ENCODE measurements around the gene NRG3. TPM values are rescaled to one million over a fixed set of nuclear protein-coding genes. Genes with fewer than 3 reads are reported as not detected.

Gene NRG3
- total and polyA plus RNA-seq, 3 experiments from 2014 or later, result not detected

GRCh38 chr10:81886939-81887338 lies 11.9 kb downstream of the NRG3 start:
- POLR2A ChIA-PET, result no interaction called here
- Histone ChIP-seq H3K36me3 (ENCODE audit: insufficient read depth, low read length) (no peaks in the 10 kb centered on the region), H3K27me3 (ENCODE audit: insufficient read depth, low read length, poor library complexity, severe bottlenecking) (no peaks in the 10 kb centered on the region), H3K9me3 (ENCODE audit: low read length) (no peaks in the 10 kb centered on the region), H3K4me3 (ENCODE audit: low read length) (no peak overlapping the region), H3K4me1 (ENCODE audit: insufficient read depth, low read length) (no peaks in the 10 kb centered on the region), H3K27ac (ENCODE audit: low read depth, low read length) (no peak overlapping the region)
- Mint-ChIP-seq H3K9me3 (peaks cover 0 to 6% (median 2%) of the 10 kb centered on the region in 5 donors), H3K27ac (no peak overlapping the region), H3K4me1 (no peaks in the 10 kb centered on the region), H3K36me3 (no peaks in the 10 kb centered on the region), H3K4me3 (no peak overlapping the region), H3K27me3 (no peaks in the 10 kb centered on the region)
- CTCF ChIA-PET, result no interaction called here
- DNase-seq, result no peak

DNA sequence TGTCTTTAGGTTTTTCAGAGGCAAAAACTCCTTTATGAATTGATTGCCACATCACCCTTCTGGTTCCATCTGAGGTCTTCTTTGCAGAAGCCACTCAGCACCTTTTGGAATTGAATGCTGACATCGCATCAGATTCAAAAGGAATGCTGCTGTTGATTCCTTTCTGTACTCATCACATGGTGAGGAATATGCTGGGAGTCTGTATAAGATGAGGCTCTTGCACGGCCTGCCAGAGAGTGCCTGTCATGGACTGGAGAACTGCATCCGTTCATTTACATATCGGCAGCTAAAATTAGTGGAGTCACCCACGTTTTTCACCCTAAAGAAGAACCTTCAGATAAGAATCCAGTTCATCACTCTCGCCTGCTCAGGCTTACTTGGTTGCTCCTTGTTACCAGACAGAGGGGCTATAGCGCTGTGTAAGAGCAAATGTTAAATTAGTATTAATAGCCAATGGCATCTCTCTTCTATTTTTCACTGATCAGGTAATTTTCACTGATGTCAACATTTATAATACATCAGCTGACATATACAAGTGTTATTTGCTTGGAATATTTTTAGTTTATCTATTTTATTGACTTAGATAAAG lies 14.3 kb downstream of the NRG3 start:
- Mint-ChIP-seq H3K36me3 (no peaks in the 10 kb centered on the region), H3K27ac (no peak overlapping the region), H3K4me3 (no peak overlapping the region), H3K4me1 (no peaks in the 10 kb centered on the region), H3K27me3 (no peaks in the 10 kb centered on the region), H3K9me3 (peaks cover 0 to 6% (median 3%) of the 10 kb centered on the region in 5 donors)
- Histone ChIP-seq H3K36me3 (ENCODE audit: insufficient read depth, low read length) (no peaks in the 10 kb centered on the region), H3K4me1 (ENCODE audit: insufficient read depth, low read length) (no peaks in the 10 kb centered on the region), H3K9me3 (ENCODE audit: low read length) (no peaks in the 10 kb centered on the region), H3K27me3 (ENCODE audit: insufficient read depth, low read length, poor library complexity, severe bottlenecking) (no peaks in the 10 kb centered on the region), H3K4me3 (ENCODE audit: low read length) (no peak overlapping the region), H3K27ac (ENCODE audit: low read depth, low read length) (no peak overlapping the region)
- ChIA-PET CTCF (no interaction called here), POLR2A (no interaction called here)
- DNase-seq, result no peak

GRCh38 chr10:81894616-81895015 lies 19.6 kb downstream of the NRG3 start:
- no peak overlapping the region for H3K4me3 Mint-ChIP-seq
- no peaks in the 10 kb centered on the region for H3K36me3 Mint-ChIP-seq
- Histone ChIP-seq H3K4me1 (ENCODE audit: insufficient read depth, low read length) (no peaks in the 10 kb centered on the region), H3K27ac (ENCODE audit: low read depth, low read length) (no peak overlapping the region), H3K4me3 (ENCODE audit: low read length) (no peak overlapping the region), H3K27me3 (ENCODE audit: insufficient read depth, low read length, poor library complexity, severe bottlenecking) (no peaks in the 10 kb centered on the region), H3K36me3 (ENCODE audit: insufficient read depth, low read length) (no peaks in the 10 kb centered on the region), H3K9me3 (ENCODE audit: low read length) (no peaks in the 10 kb centered on the region)
- no peaks in the 10 kb centered on the region for H3K4me1 Mint-ChIP-seq
- H3K9me3 Mint-ChIP-seq, result peaks cover 2 to 8% (median 3%) of the 10 kb centered on the region in 5 donors
- no peak overlapping the region for H3K27ac Mint-ChIP-seq
- ChIA-PET CTCF (no interaction called here), POLR2A (no interaction called here)
- DNase-seq, result no peak
- no peaks in the 10 kb centered on the region for H3K27me3 Mint-ChIP-seq

- Mint-ChIP-seq H3K27me3 (no peaks in the 10 kb centered on the region), H3K36me3 (no peaks in the 10 kb centered on the region), H3K4me3 (no peak overlapping the region), H3K27ac (no peak overlapping the region), H3K9me3 (peaks cover under 1 to 8% (median 5%) of the 10 kb centered on the region in 5 donors), H3K4me1 (no peaks in the 10 kb centered on the region)
- Histone ChIP-seq H3K4me3 (ENCODE audit: low read length) (no peak overlapping the region), H3K36me3 (ENCODE audit: insufficient read depth, low read length) (no peaks in the 10 kb centered on the region), H3K4me1 (ENCODE audit: insufficient read depth, low read length) (no peaks in the 10 kb centered on the region), H3K27me3 (ENCODE audit: insufficient read depth, low read length, poor library complexity, severe bottlenecking) (no peaks in the 10 kb centered on the region), H3K9me3 (ENCODE audit: low read length) (no peaks in the 10 kb centered on the region), H3K27ac (ENCODE audit: low read depth, low read length) (no peak overlapping the region)
- POLR2A ChIA-PET, result no interaction called here
- CTCF ChIA-PET, result no interaction called here
- DNase-seq, result no peak
Measured at GRCh38 chr10:81898518-81898917, 23.5 kb downstream of the NRG3 start.

- ChIA-PET CTCF (no interaction called here), POLR2A (no interaction called here)
- DNase-seq, result no peak
- no peak overlapping the region for H3K27ac ChIP-seq (ENCODE audit: low read depth, low read length)
- no peaks in the 10 kb centered on the region for H3K36me3 ChIP-seq (ENCODE audit: insufficient read depth, low read length)
- H3K4me3 ChIP-seq (ENCODE audit: low read length), result no peak overlapping the region
- no peaks in the 10 kb centered on the region for H3K27me3 ChIP-seq (ENCODE audit: insufficient read depth, low read length, poor library complexity, severe bottlenecking)
- H3K4me3 Mint-ChIP-seq, result no peak overlapping the region
- H3K27me3 Mint-ChIP-seq, result no peaks in the 10 kb centered on the region
- H3K36me3 Mint-ChIP-seq, result no peaks in the 10 kb centered on the region
- peaks cover 0 to 9% (median 2%) of the 10 kb centered on the region in 5 donors for H3K9me3 Mint-ChIP-seq
- no peak overlapping the region for H3K27ac Mint-ChIP-seq
- H3K9me3 ChIP-seq (ENCODE audit: low read length), result no peaks in the 10 kb centered on the region
- H3K4me1 Mint-ChIP-seq, result no peaks in the 10 kb centered on the region
- no peaks in the 10 kb centered on the region for H3K4me1 ChIP-seq (ENCODE audit: insufficient read depth, low read length)
Measured at GRCh38 chr10:81900989-81901388, 26.0 kb downstream of the NRG3 start.

- no peaks in the 10 kb centered on the region for H3K27me3 ChIP-seq (ENCODE audit: insufficient read depth, low read length, poor library complexity, severe bottlenecking)
- POLR2A ChIA-PET, result no interaction called here
- Mint-ChIP-seq H3K9me3 (peaks cover 0 to 10% (median 3%) of the 10 kb centered on the region in 5 donors), H3K27me3 (no peaks in the 10 kb centered on the region), H3K4me1 (no peaks in the 10 kb centered on the region), H3K36me3 (no peaks in the 10 kb centered on the region), H3K4me3 (no peak overlapping the region), H3K27ac (no peak overlapping the region)
- no peaks in the 10 kb centered on the region for H3K9me3 ChIP-seq (ENCODE audit: low read length)
- no peak overlapping the region for H3K4me3 ChIP-seq (ENCODE audit: low read length)
- CTCF ChIA-PET, result no interaction called here
- no peaks in the 10 kb centered on the region for H3K36me3 ChIP-seq (ENCODE audit: insufficient read depth, low read length)
- H3K27ac ChIP-seq (ENCODE audit: low read depth, low read length), result no peak overlapping the region
- H3K4me1 ChIP-seq (ENCODE audit: insufficient read depth, low read length), result no peaks in the 10 kb centered on the region
- DNase-seq, result no peak
Measured at GRCh38 chr10:81903472-81903871, 28.5 kb downstream of the NRG3 start.

DNA sequence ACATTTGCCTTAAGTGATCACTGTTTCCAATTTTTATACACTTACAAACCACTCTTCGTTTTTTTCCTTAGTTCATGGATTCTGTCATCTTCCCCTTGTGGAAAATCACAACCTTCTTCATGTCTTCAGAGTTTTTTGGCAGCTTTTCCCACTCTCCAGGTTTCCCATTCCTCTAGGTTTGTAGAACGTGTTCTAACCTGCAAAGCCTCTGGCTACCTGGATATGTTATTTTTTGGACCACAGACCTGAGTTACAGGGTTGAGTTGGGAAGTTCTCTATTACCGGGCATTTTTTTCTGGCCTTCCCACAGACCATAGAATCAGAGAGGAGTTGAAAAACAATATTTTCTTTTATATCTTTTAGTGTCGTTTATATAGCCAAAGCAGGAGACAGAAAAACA lies 30.2 kb downstream of the NRG3 start:
- no peak overlapping the region for H3K4me3 ChIP-seq (ENCODE audit: low read length)
- CTCF ChIA-PET, result no interaction called here
- H3K9me3 Mint-ChIP-seq, result peaks cover 0 to 14% (median 3%) of the 10 kb centered on the region in 5 donors

GRCh38 chr10:81909453-81909852 lies 34.5 kb downstream of the NRG3 start:
- Histone ChIP-seq H3K4me3 (ENCODE audit: low read length) (no peak overlapping the region), H3K9me3 (ENCODE audit: low read length) (no peaks in the 10 kb centered on the region), H3K27me3 (ENCODE audit: insufficient read depth, low read length, poor library complexity, severe bottlenecking) (no peaks in the 10 kb centered on the region), H3K27ac (ENCODE audit: low read depth, low read length) (no peak overlapping the region), H3K4me1 (ENCODE audit: insufficient read depth, low read length) (no peaks in the 10 kb centered on the region), H3K36me3 (ENCODE audit: insufficient read depth, low read length) (no peaks in the 10 kb centered on the region)
- Mint-ChIP-seq H3K36me3 (no peaks in the 10 kb centered on the region), H3K27ac (no peak overlapping the region), H3K4me3 (no peak overlapping the region), H3K9me3 (peaks cover 0 to 13% (median 5%) of the 10 kb centered on the region in 5 donors), H3K27me3 (peaks cover 0 to 1% of the 10 kb centered on the region in 2 donors), H3K4me1 (no peaks in the 10 kb centered on the region)
- CTCF ChIA-PET, result no interaction called here
- POLR2A ChIA-PET, result no interaction called here
- DNase-seq, result no peak

More for the DNA sequence above, 30.2 kb downstream of the NRG3 start:
- Histone ChIP-seq H3K36me3 (ENCODE audit: insufficient read depth, low read length) (no peaks in the 10 kb centered on the region), H3K27me3 (ENCODE audit: insufficient read depth, low read length, poor library complexity, severe bottlenecking) (no peaks in the 10 kb centered on the region), H3K9me3 (ENCODE audit: low read length) (no peaks in the 10 kb centered on the region), H3K4me1 (ENCODE audit: insufficient read depth, low read length) (no peaks in the 10 kb centered on the region), H3K27ac (ENCODE audit: low read depth, low read length) (no peak overlapping the region)
- H3K4me1 Mint-ChIP-seq, result no peaks in the 10 kb centered on the region
- no peaks in the 10 kb centered on the region for H3K36me3 Mint-ChIP-seq
- POLR2A ChIA-PET, result no interaction called here
- no peak overlapping the region for H3K4me3 Mint-ChIP-seq
- no peaks in the 10 kb centered on the region for H3K27me3 Mint-ChIP-seq
- no peak for DNase-seq
- H3K27ac Mint-ChIP-seq, result no peak overlapping the region

- no peak for DNase-seq
- peak overlapping the region in 1 of 7 donors; percentile 0 for H3K4me3 Mint-ChIP-seq
- Histone ChIP-seq H3K4me3 (ENCODE audit: low read length) (no peak overlapping the region), H3K27ac (ENCODE audit: low read depth, low read length) (no peak overlapping the region), H3K4me1 (ENCODE audit: insufficient read depth, low read length) (no peaks in the 10 kb centered on the region), H3K9me3 (ENCODE audit: low read length) (no peaks in the 10 kb centered on the region), H3K36me3 (ENCODE audit: insufficient read depth, low read length) (no peaks in the 10 kb centered on the region), H3K27me3 (ENCODE audit: insufficient read depth, low read length, poor library complexity, severe bottlenecking) (no peaks in the 10 kb centered on the region)
- peaks cover 0 to 1% of the 10 kb centered on the region in 2 donors for H3K27me3 Mint-ChIP-seq
- no peaks in the 10 kb centered on the region for H3K4me1 Mint-ChIP-seq
- H3K27ac Mint-ChIP-seq, result no peak overlapping the region
- H3K36me3 Mint-ChIP-seq, result no peaks in the 10 kb centered on the region
- POLR2A ChIA-PET, result no interaction called here
- H3K9me3 Mint-ChIP-seq, result peaks cover 0 to 12% (median 4%) of the 10 kb centered on the region in 5 donors
- CTCF ChIA-PET, result no interaction called here
Measured at GRCh38 chr10:81911328-81911727, 36.3 kb downstream of the NRG3 start.

Data from CD8-positive, alpha-beta memory T cell (primary cell).